GM12878 (cell line): ENCODE data around the gene EGFR. TPM values are rescaled to one million over a fixed set of nuclear protein-coding genes. Genes with fewer than 3 reads are reported as not detected.

Source experiments
- ATAC-seq: fragments of 200-7000 bp; cut with Tn5 transposase; 3 replicates; pipeline ENCODE4 v1.9.1; 2020; ENCODE audit warnings: mild to moderate bottlenecking, moderate library complexity
- BruUV-seq: library from RNA; stranded (reverse); fragments of 400-500 nt; replicated peaks from 2 replicates; lab custom pipeline; 2021; lab: Mats Ljungman, UMichigan
- CTCF ChIA-PET: fragments of 300-600 bp; sonication (Branson Sonifier 250); formaldehyde crosslinking; extraction: SDS; loops from one replicate; lab custom pipeline; 2021; ENCODE audit warnings: inconsistent platforms; lab: Yijun Ruan, JAX
- POLR2A ChIA-PET: fragments of 350-600 bp; formaldehyde crosslinking; extraction: SDS; loops from one replicate; lab custom pipeline; 2021; ENCODE audit warnings: inconsistent platforms; lab: Charles Lee
- RAD21 ChIA-PET: fragments of 300-600 bp; sonication (Branson Sonifier 250); formaldehyde crosslinking; loops from one replicate; lab custom pipeline; 2023; ENCODE audit warnings: antibody characterized with exemption; ENCODE audit not compliant: unreplicated experiment; lab: Charles Lee
- SMC1A ChIA-PET: fragments of 300-600 bp; sonication (Branson Sonifier 250); formaldehyde crosslinking; loops from one replicate; lab custom pipeline; 2023; ENCODE audit not compliant: unreplicated experiment, uncharacterized antibody; lab: Charles Lee
- DNase-seq: peaks from one replicate; pipeline ENCODE4 v3.0.0-alpha.2; 2011; ENCODE audit warnings: low read depth, low spot score
- FAIRE-seq: peaks from 3 replicates; lab custom pipeline; 2011; peaks lifted over from hg19 to GRCh38; lab: Jason Lieb, UNC
- H2AFZ ChIP-seq: 2 replicates; pipeline ENCODE4 v1.6.0; 2011; ENCODE audit warnings: low read depth, low read length, control low read depth; ENCODE audit not compliant: control insufficient read depth
- H3K27ac ChIP-seq: 2 replicates; pipeline ENCODE4 v1.5.1; 2011; ENCODE audit warnings: control low read depth; ENCODE audit not compliant: control insufficient read depth, insufficient read depth
- H3K27me3 ChIP-seq, 2 experiments: replicated peaks in 1 of 2; 2 replicates each; pipeline versions ENCODE4 v1.6.0 to v1.6.1; 2011; ENCODE audit warnings: low read length in 1 of 2; ENCODE audit not compliant: control insufficient read depth in 2 of 2, insufficient read depth in 2 of 2
- H3K36me3 ChIP-seq, 2 experiments: 2 replicates each; pipeline ENCODE4 v1.5.1; 2011; ENCODE audit warnings: low read length in 1 of 2; ENCODE audit not compliant: control insufficient read depth in 2 of 2, insufficient read depth in 2 of 2
- H3K4me1 ChIP-seq: 2 replicates; pipeline ENCODE4 v1.6.1; 2011; ENCODE audit warnings: mild to moderate bottlenecking, low read length, moderate library complexity, mixed read lengths; ENCODE audit not compliant: control insufficient read depth, insufficient read depth
- H3K4me2 ChIP-seq: 2 replicates; pipeline ENCODE4 v1.6.0; 2011; ENCODE audit warnings: control low read depth; ENCODE audit not compliant: control insufficient read depth, insufficient read depth
- H3K4me3 ChIP-seq: fragments of 200-600 bp; sonication (generic); 2 replicates; pipeline ENCODE4 v1.5.1; 2016
- H3K79me2 ChIP-seq: 2 replicates; pipeline ENCODE4 v1.6.0; 2011; ENCODE audit warnings: low read length; ENCODE audit not compliant: control insufficient read depth, insufficient read depth
- H3K9ac ChIP-seq: 2 replicates; pipeline ENCODE4 v1.8.0; 2011; ENCODE audit warnings: low read length, control low read depth, mixed read lengths; ENCODE audit not compliant: control insufficient read depth, insufficient read depth
- H3K9me3 ChIP-seq: replicated peaks from 3 replicates; pipeline ENCODE4 v1.5.1; 2011; ENCODE audit warnings: mild to moderate bottlenecking, low read length; ENCODE audit not compliant: control insufficient read depth, insufficient read depth
- H4K20me1 ChIP-seq: 2 replicates; pipeline ENCODE4 v1.6.0; 2011; ENCODE audit not compliant: control insufficient read depth, insufficient read depth
- ASH2L ChIP-seq: fragments of 300-600, 200-600 bp; sonication (generic); IDR thresholded peaks from 2 replicates; pipeline ENCODE4 v1.6.1; 2017; ENCODE audit warnings: low read depth, mild to moderate bottlenecking, borderline replicate concordance
- BRCA1 ChIP-seq: IDR thresholded peaks from 2 replicates; pipeline ENCODE4 v1.6.1; 2011; ENCODE audit warnings: low read depth, low read length, improper control_type of control experiment
- CBX3 ChIP-seq: fragments of 200-600 bp; sonication (generic); IDR thresholded peaks from 2 replicates; pipeline ENCODE4 v1.6.1; 2016; ENCODE audit warnings: low read depth, borderline replicate concordance
- DPF2 ChIP-seq: fragments of 450-650 bp; IDR thresholded peaks from 2 replicates; pipeline ENCODE4 v1.6.1; 2017; ENCODE audit warnings: mild to moderate bottlenecking
- FOS ChIP-seq: IDR thresholded peaks from 3 replicates; pipeline ENCODE4 v1.6.1; 2011; ENCODE audit warnings: borderline replicate concordance; ENCODE audit not compliant: insufficient read length; ENCODE audit errors: extremely low read depth
- HDAC6 ChIP-seq: fragments of 200-600 bp; sonication (generic); IDR thresholded peaks from one replicate; pipeline ENCODE4 v1.8.0; 2017; ENCODE audit warnings: antibody characterized with exemption; ENCODE audit not compliant: unreplicated experiment
- IKZF2 ChIP-seq, 2 experiments: fragments of 450-650 bp; IDR thresholded peaks; 2 replicates each; pipeline ENCODE4 v1.6.1; 2017; ENCODE audit warnings: mild to moderate bottlenecking in 2 of 2, moderate library complexity in 2 of 2
- KAT2A ChIP-seq: conservative IDR thresholded peaks from 2 replicates; pipeline ENCODE4 v1.6.1; 2011; ENCODE audit warnings: low read depth, low read length; ENCODE audit not compliant: control insufficient read depth
- KDM1A ChIP-seq: fragments of 200-600 bp; sonication (generic); IDR thresholded peaks from 2 replicates; pipeline ENCODE4 v1.6.1; 2016; ENCODE audit warnings: borderline replicate concordance
- RAD21 ChIP-seq: IDR thresholded peaks from 2 replicates; pipeline ENCODE4 v1.6.1; 2011; ENCODE audit warnings: mild to moderate bottlenecking, low read depth, low read length, moderate library complexity; ENCODE audit not compliant: insufficient read depth
- RBBP5 ChIP-seq: fragments of 200-600 bp; sonication (generic); conservative IDR thresholded peaks from 2 replicates; pipeline ENCODE4 v1.6.1; 2016
- RFX5 ChIP-seq: IDR thresholded peaks from 2 replicates; pipeline ENCODE4 v1.6.1; 2011; ENCODE audit warnings: low read depth, low read length, improper control_type of control experiment
- SKIL ChIP-seq: fragments of 450-650 bp; IDR thresholded peaks from 2 replicates; pipeline ENCODE4 v1.6.1; 2017; ENCODE audit warnings: mild to moderate bottlenecking, low read depth, inconsistent platforms; ENCODE audit not compliant: poor library complexity, severe bottlenecking
- SMARCA5 ChIP-seq: fragments of 450-650 bp; IDR thresholded peaks from 2 replicates; pipeline ENCODE4 v1.6.1; 2017; ENCODE audit warnings: mild to moderate bottlenecking
- SREBF1 ChIP-seq: IDR thresholded peaks from 2 replicates; pipeline ENCODE4 v1.6.1; 2012; ENCODE audit warnings: mild to moderate bottlenecking, low read length
- ZBTB33 ChIP-seq: fragments of 450-650 bp; IDR thresholded peaks from 2 replicates; pipeline ENCODE4 v1.6.1; 2017; ENCODE audit warnings: mild to moderate bottlenecking
- ZNF217 ChIP-seq: fragments of 450-650 bp; IDR thresholded peaks from 2 replicates; pipeline ENCODE4 v1.6.1; 2017; ENCODE audit warnings: antibody characterized with exemption, mild to moderate bottlenecking
- ZSCAN29 ChIP-seq: fragments of 450-650 bp; IDR thresholded peaks from 2 replicates; pipeline ENCODE4 v1.6.1; 2017; ENCODE audit warnings: mild to moderate bottlenecking, moderate library complexity
- WGBS: methylation state at CpG from one replicate; pipeline ENCODE4 v1.1.6; 2016; ENCODE audit warnings: low lambda C conversion rate; ENCODE audit not compliant: insufficient replicate concordance, insufficient coverage; ENCODE audit errors: missing lambda C conversion rate; 5-methylcytosine and 5-hydroxymethylcytosine counted together
- in situ Hi-C: fragments of 300-500 bp; cut with MboI; formaldehyde crosslinking; loops from 9 replicates; pipeline ENCODE4 v1.14.3; 2018; ENCODE audit warnings: mixed read lengths
- intact Hi-C: fragments of 100-400 bp; cut with micrococcal nuclease; formaldehyde crosslinking; loops from one replicate; pipeline ENCODE4 v1.14.2; 2022; ENCODE audit not compliant: unreplicated experiment
- polyA plus RNA-seq, 11 experiments: library from polyadenylated mRNA; depleted of rRNA in 4 of 11; unstranded in 6 of 11; stranded (reverse) in 5 of 11; fragments of >200 nt; fragmentation: Nextera tagmentation in 4 of 11; fragmentation: Illumina TruSeq in 1 of 11; extraction: Ambion mirVana in 4 of 11; extraction: Trizol in 1 of 11; gene quantifications; 1 replicate in 1 of 11; 2 replicates in 10 of 11; pipeline versions ENCODE4 v1.2.1 to v1.2.3, GENCODE V29; 2011 to 2016; ENCODE audit warnings: inconsistent platforms in 2 of 11, missing spikeins in 2 of 11, low read depth in 1 of 11
- total RNA-seq, 4 experiments: library from RNA; depleted of rRNA in 3 of 4; stranded (reverse); fragments of >200 nt in 3 of 4; fragmentation: Illumina TruSeq in 1 of 4; extraction: Trizol in 1 of 4; gene quantifications; 2 replicates each; pipeline versions ENCODE4 v1.2.1 to v1.2.3, GENCODE V29; 2013 to 2021

EGFR gene
- total and polyA plus RNA-seq, 10 of the 15 experiments (the other 5 are each of a cell fraction or from before 2014, with no cell fraction given) = 0.01 to 0.31 TPM; not detected in 8

- no peak for TF ChIP-seq ASH2L
- no peak for TF ChIP-seq KDM1A
- no peak for TF ChIP-seq SKIL
- no peak for TF ChIP-seq DPF2
- TF ChIP-seq BRCA1 = no peak
- no peak for TF ChIP-seq IKZF2 (IDR thresholded peaks at IDR 0.05)
- no peak for TF ChIP-seq KAT2A
- TF ChIP-seq SMARCA5 = no peak
- no peak for TF ChIP-seq RBBP5
- no peak for TF ChIP-seq ZSCAN29
- no peak for TF ChIP-seq ZNF217
- no peak for TF ChIP-seq HDAC6
- no peak for TF ChIP-seq RAD21
- no peak for TF ChIP-seq CBX3
- TF ChIP-seq ZBTB33 = no peak
- no peak for TF ChIP-seq SREBF1
- no peak for TF ChIP-seq FOS
- no peak for TF ChIP-seq RFX5
- TF ChIP-seq, all 136 proteins: peak for 0
- Histone ChIP-seq H3K4me2 (no peak overlapping the region), H3K27ac (no peak overlapping the region), H3K79me2 (no peaks in the 10 kb centered on the region), H3K4me3 (no peak overlapping the region), H3K4me1 (no peaks in the 10 kb centered on the region), H2AFZ (no peak overlapping the region), H4K20me1 (no peaks in the 10 kb centered on the region), H3K36me3 (no peaks in the 10 kb centered on the region), H3K27me3 (no peaks in the 10 kb centered on the region), H3K9me3 (no peaks in the 10 kb centered on the region), H3K9ac (no peak overlapping the region)
- CTCF ChIA-PET = interaction anchor here (0.6 to 0.9 kb wide), 2 partner anchors 39 to 48 kb away, joined by 3 to 4 read pairs; no protein-coding TSS in a partner anchor
- WGBS = 38% methylated on average over 7 of the region's 7 CpGs
- RAD21 ChIA-PET = interaction anchor here (1.5 kb wide), 1 partner anchor 28 kb away, joined by 3 read pairs; no protein-coding TSS in a partner anchor
- DNase-seq = no peak
- intact Hi-C loops (no loop called here), in situ Hi-C loops (no loop called here)
- BruUV-seq = no TSS peak
- ATAC-seq = no peak
- POLR2A ChIA-PET = no interaction called here
- no peak for FAIRE-seq
- SMC1A ChIA-PET = interaction anchor here (1.3 to 1.5 kb wide), 2 partner anchors 10 to 22 kb away, joined by 4 read pairs; no protein-coding TSS in a partner anchor
Observed at GRCh38 chr7:55093674-55094073, 74.9 kb downstream of the EGFR start.
